AG04450 (cell line): ENCODE measurements around the gene AGTPBP1. TPM values are rescaled to one million over a fixed set of nuclear protein-coding genes. Genes with fewer than 3 reads are reported as not detected.
"Not testable (repeated sequence)": the region's sequence is repeated elsewhere in the genome, so short reads cannot be mapped to it uniquely, and the experiment has no call there.

Source experiments
- CTCF ChIA-PET: fragments of 300-600, 350-600 bp; formaldehyde crosslinking; extraction: SDS; loops from one replicate; lab custom pipeline; 2022; ENCODE audit warnings: antibody characterized with exemption, inconsistent platforms; lab: Charles Lee
- POLR2A ChIA-PET: fragments of 350-600 bp; formaldehyde crosslinking; extraction: SDS; loops from one replicate; lab custom pipeline; 2021; ENCODE audit warnings: antibody characterized with exemption, inconsistent platforms; lab: Yijun Ruan, JAX
- DNase-seq: peaks from one replicate; pipeline ENCODE4 v3.0.0-alpha.2; 2011; ENCODE audit warnings: low read depth, low spot score
- H3K27ac ChIP-seq: one replicate; pipeline ENCODE4 v1.5.1; 2012; ENCODE audit warnings: low read depth, low read length, control low read depth
- H3K27me3 ChIP-seq: one replicate; pipeline ENCODE4 v1.6.0; 2012; ENCODE audit warnings: low read length; ENCODE audit not compliant: control insufficient read depth, insufficient read depth
- H3K4me3 ChIP-seq: 2 replicates; pipeline ENCODE4 v1.5.1; 2011; ENCODE audit warnings: mild to moderate bottlenecking, low read depth, low read length, control low read depth
- H3K9me3 ChIP-seq: 2 replicates; pipeline ENCODE4 v1.5.1; 2012; ENCODE audit warnings: low read length; ENCODE audit not compliant: control insufficient read depth, insufficient read depth
- polyA plus RNA-seq: library from polyadenylated mRNA; depleted of rRNA; stranded (reverse); fragments of >200 nt; gene quantifications from 2 replicates; pipeline ENCODE4 v1.2.3, GENCODE V29; 2011
- TF ChIP-seq, protein P1 (sequence below): IDR thresholded peaks from 2 replicates; pipeline ENCODE4 v1.5.1; 2011; ENCODE audit warnings: low read depth, low read length, control low read depth, inconsistent platforms

AGTPBP1 gene
- polyA plus RNA-seq, 1 experiment: 4.4 TPM

DNA sequence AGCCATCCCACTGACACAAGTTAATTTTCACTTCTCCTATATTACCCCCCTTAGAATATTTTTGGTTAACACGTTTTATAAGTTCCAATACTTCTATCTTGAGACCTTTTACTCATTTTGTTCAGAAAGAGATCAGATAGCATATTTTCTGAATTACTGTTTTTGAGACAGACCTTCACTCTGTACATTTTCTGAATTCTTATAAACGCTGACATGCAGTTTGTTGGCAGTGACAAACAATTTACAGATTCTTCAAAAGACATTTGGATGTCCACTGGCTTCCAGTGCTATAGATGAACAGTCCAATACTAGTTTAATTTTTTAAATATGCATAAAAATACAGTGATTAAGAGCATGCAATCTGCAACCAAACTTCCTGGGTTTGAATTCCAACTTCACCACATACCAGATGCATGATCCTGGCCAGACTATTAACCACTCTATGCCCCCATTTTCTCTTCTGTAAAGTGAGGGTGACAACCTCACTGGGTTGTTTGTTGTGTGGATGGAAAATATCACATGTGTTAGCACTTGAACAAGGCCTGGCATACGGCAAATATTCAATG lies 142.1 kb downstream of the AGTPBP1 start:
- CTCF ChIA-PET: interaction anchor here (1.0 kb wide), 1 partner anchor 11 kb away, joined by 3 read pairs; no protein-coding TSS in a partner anchor
- POLR2A ChIA-PET: no interaction called here
- no peaks in the 10 kb centered on the region for H3K27me3 ChIP-seq
- DNase-seq: no peak
- no peaks in the 10 kb centered on the region for H3K9me3 ChIP-seq
- TF ChIP-seq, protein P1, sequence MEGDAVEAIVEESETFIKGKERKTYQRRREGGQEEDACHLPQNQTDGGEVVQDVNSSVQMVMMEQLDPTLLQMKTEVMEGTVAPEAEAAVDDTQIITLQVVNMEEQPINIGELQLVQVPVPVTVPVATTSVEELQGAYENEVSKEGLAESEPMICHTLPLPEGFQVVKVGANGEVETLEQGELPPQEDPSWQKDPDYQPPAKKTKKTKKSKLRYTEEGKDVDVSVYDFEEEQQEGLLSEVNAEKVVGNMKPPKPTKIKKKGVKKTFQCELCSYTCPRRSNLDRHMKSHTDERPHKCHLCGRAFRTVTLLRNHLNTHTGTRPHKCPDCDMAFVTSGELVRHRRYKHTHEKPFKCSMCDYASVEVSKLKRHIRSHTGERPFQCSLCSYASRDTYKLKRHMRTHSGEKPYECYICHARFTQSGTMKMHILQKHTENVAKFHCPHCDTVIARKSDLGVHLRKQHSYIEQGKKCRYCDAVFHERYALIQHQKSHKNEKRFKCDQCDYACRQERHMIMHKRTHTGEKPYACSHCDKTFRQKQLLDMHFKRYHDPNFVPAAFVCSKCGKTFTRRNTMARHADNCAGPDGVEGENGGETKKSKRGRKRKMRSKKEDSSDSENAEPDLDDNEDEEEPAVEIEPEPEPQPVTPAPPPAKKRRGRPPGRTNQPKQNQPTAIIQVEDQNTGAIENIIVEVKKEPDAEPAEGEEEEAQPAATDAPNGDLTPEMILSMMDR: no peak
- no peak overlapping the region for H3K4me3 ChIP-seq
- H3K27ac ChIP-seq: no peak overlapping the region

DNA sequence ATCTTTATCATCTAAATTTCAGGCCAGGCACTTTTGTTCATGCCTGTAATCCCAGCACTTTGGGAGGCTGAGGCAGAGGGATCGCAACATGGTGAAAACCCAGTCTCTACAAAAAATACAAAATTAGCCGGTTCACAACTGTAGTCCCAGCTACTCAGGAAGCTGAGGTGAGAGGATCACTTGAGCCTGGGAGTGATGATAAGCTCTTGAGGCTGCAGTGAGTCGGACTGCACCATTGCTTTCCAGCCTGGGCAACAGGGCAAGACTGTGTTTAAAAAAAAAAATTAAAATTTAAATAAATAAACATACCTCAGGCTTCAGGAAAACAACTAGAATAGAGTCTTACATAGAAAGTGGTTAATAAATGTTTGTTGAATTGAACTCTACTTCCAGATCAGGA lies 147.4 kb downstream of the AGTPBP1 start:
- no peaks in the 10 kb centered on the region for H3K9me3 ChIP-seq
- no peaks in the 10 kb centered on the region for H3K27me3 ChIP-seq
- POLR2A ChIA-PET: no interaction called here
- no peak overlapping the region for H3K4me3 ChIP-seq
- TF ChIP-seq, protein P1: no peak
- DNase-seq: no peak
- CTCF ChIA-PET: interaction anchor here (0.6 kb wide), 1 partner anchor 1119 kb away, joined by 3 read pairs; no protein-coding TSS in a partner anchor
- no peak overlapping the region for H3K27ac ChIP-seq

DNA sequence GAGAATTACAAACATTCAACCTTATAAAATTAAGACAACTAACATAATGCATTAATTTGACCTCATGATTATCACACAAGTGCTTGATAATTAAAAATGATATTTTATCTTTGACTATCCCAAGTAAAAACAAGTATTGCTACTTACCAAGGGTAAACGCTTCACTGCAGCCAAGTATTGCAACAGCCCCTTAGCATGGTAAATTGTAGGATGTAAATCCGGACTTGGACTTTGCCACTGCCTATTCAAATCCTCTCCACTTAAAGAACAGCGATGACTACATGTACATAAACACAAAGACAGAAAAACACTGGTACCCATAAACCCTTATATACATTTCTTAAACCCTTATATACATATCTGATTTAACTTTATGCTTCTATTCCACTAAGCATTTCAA lies 155.1 kb downstream of the AGTPBP1 start:
- TF ChIP-seq, protein P1: no peak
- Histone ChIP-seq H3K4me3 (no peak overlapping the region), H3K27ac (no peak overlapping the region), H3K27me3 (no peaks in the 10 kb centered on the region), H3K9me3 (no peaks in the 10 kb centered on the region)
- ChIA-PET POLR2A (no interaction called here), CTCF (interaction anchor here (1.4 kb wide), 1 partner anchor 1189 kb away, joined by 5 read pairs; no protein-coding TSS in a partner anchor)
- DNase-seq: no peak

DNA sequence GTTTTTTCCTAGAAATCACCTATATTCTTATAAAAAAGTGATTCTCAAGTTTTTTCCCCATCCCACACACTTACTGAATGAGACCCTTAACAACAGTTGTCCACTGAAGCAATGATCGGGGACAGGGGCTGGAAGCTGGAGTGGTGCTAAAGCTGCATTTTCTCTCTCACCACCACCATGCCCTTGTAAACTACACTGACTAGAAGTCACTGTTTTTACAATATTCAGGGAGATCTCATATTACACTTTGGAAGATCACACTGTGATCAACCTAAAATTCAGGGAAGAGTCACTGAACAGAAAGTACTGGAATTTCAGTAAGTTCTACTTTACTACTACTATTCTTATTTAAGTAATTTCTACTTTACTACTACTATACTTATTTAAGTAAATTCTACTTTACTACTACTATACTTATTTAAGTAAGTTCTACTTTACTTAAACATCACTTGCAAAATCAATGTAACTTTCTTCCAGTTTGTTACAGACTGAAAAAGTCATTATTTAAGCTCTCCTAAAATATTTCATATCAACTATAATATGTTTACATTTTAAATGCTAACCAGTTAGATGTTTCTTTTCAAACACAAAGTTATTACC lies 164.3 kb downstream of the AGTPBP1 start:
- no peak for DNase-seq
- CTCF ChIA-PET: interaction anchor here (1.4 to 2.3 kb wide), 2 partner anchors 8 to 33 kb away, joined by 3 to 10 read pairs; no protein-coding TSS in a partner anchor
- H3K4me3 ChIP-seq: no peak overlapping the region
- no peaks in the 10 kb centered on the region for H3K9me3 ChIP-seq
- no peak overlapping the region for H3K27ac ChIP-seq
- TF ChIP-seq, protein P1: no peak
- POLR2A ChIA-PET: no interaction called here
- no peaks in the 10 kb centered on the region for H3K27me3 ChIP-seq

DNA sequence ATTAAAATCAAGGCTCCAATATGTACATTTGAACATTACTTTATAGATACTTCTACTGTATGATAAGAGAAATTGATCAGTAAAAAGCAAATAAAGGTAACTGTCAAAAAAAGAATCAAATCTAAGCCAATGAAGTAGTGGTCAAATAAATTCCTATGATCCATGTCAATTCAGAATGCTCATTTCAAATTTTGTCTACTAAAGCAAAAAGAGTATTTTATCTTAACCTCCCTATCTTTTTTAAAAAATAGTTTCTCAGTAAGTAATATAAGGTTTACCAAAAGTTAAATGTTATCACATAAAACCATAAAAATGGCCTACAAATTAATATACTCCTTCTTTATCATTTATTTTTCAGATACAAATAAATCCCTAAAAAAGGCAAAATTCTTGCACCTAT lies 165.9 kb downstream of the AGTPBP1 start:
- no peak overlapping the region for H3K27ac ChIP-seq
- ChIA-PET CTCF (no interaction called here), POLR2A (no interaction called here)
- no peak overlapping the region for H3K4me3 ChIP-seq
- no peak for DNase-seq
- H3K27me3 ChIP-seq: no peaks in the 10 kb centered on the region
- no peaks in the 10 kb centered on the region for H3K9me3 ChIP-seq
- TF ChIP-seq, protein P1: no peak

DNA sequence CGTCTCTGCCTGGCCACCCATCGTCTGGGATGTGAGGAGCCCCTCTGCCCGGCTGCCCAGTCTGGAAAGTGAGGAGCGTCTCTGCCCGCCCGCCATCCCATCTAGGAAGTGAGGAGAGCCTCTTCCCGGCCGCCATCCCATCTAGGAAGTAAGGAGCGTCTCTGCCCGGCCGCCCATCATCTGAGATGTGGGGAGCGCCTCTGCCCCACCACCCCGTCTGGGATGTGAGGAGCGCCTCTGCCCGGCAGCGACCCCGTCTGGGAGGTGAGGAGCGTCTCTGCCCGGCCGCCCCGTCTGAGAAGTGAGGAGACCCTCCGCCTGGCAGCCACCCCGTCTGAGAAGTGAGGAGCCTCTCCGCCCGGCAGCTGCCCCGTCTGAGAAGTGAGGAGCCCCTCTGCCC lies 168.2 kb downstream of the AGTPBP1 start:
- H3K27ac ChIP-seq, POLR2A ChIA-PET, H3K4me3 ChIP-seq, CTCF ChIA-PET, DNase-seq, H3K27me3 ChIP-seq, H3K9me3 ChIP-seq: not testable (repeated sequence)

DNA sequence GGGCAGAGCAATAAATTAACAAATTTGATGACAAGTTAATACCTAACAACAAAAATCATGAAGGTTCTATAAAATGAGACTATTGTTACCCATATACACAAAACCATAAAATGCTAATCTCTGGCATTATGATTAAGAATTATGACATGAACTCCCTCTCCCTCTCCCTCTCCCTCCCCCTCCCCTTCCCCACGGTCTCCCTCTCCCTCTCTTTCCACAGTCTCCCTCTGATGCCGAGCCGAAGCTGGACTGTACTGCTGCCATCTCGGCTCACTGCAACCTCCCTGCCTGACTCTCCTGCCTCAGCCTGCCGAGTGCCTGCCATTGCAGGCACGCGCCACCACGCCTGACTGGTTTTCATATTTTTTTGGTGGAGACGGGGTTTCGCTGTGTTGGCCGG lies 168.8 kb downstream of the AGTPBP1 start:
- DNase-seq, POLR2A ChIA-PET, CTCF ChIA-PET: not testable (repeated sequence)

More for the DNA sequence above, 168.8 kb downstream of the AGTPBP1 start:
- not testable (repeated sequence) for H3K9me3 ChIP-seq, H3K27me3 ChIP-seq, H3K4me3 ChIP-seq, H3K27ac ChIP-seq
